Right lung (tissue), 5 donors: Measurements from ENCODE around the gene NUAK2. TPM values are rescaled to one million over a fixed set of nuclear protein-coding genes. Genes with fewer than 3 reads are reported as not detected.
A peak's percentile ranks its signal among the peaks of the same experiment; 100 is the strongest.

ENCODE experiments used
- DNase-seq, 2 donors: peaks; one replicate each; pipeline ENCODE4 v3.0.0-alpha.2; 2013
- polyA plus RNA-seq, 5 donors: library from polyadenylated mRNA; unstranded; fragments of 120-200 nt; gene quantifications; one replicate each; pipeline versions ENCODE4 v1.2.1 to v1.2.3, GENCODE V29; 2013; ENCODE audit warnings: inconsistent platforms in 1 of 5, low replicate concordance in 1 of 5; ENCODE audit not compliant: insufficient read length in 5 of 5, insufficient read depth in 1 of 5

NUAK2 gene
- polyA plus RNA-seq, 5 donors = 6.0 to 10.5 (median 7.9) TPM

GRCh38 chr1:205321959-205322283 lies 376 bp upstream of the NUAK2 start:
- no peak for DNase-seq

GRCh38 chr1:205319081-205320018 lies 2.2 kb downstream of the NUAK2 start:
- DNase-seq = peak; percentile 71 to 76

- no peak for DNase-seq
Measured at GRCh38 chr1:205318231-205318991, 3.1 kb downstream of the NUAK2 start.

- DNase-seq = peak; percentile 66 to 71
Measured at GRCh38 chr1:205317311-205317917, 4.1 kb downstream of the NUAK2 start.

GRCh38 chr1:205316161-205316566 lies 5.4 kb downstream of the NUAK2 start:
- DNase-seq = no peak

- DNase-seq = no peak
Measured at GRCh38 chr1:205315008-205315618, 6.4 kb downstream of the NUAK2 start.

- no peak for DNase-seq
Measured at GRCh38 chr1:205313563-205314308, 7.8 kb downstream of the NUAK2 start.

GRCh38 chr1:205312866-205313562 lies 8.5 kb downstream of the NUAK2 start:
- DNase-seq = no peak

GRCh38 chr1:205310976-205311704 lies 10.4 kb downstream of the NUAK2 start:
- DNase-seq = no peak

GRCh38 chr1:205309741-205310140 lies 11.8 kb downstream of the NUAK2 start:
- no peak for DNase-seq

GRCh38 chr1:205306929-205307566 lies 14.5 kb downstream of the NUAK2 start:
- no peak for DNase-seq

- no peak for DNase-seq
Measured at GRCh38 chr1:205304695-205305070, 16.9 kb downstream of the NUAK2 start.

- no peak for DNase-seq
Measured at GRCh38 chr1:205304046-205304694, 17.4 kb downstream of the NUAK2 start.

- DNase-seq = no peak
Measured at GRCh38 chr1:205303247-205303888, 18.2 kb downstream of the NUAK2 start.

- no peak for DNase-seq
Measured at GRCh38 chr1:205301842-205302588, 19.5 kb downstream of the NUAK2 start.

GRCh38 chr1:205301205-205301821 lies 20.2 kb downstream of the NUAK2 start:
- DNase-seq = peak; percentile 66 to 72

- no peak for DNase-seq
Measured at GRCh38 chr1:205300149-205300548, 21.4 kb downstream of the NUAK2 start.
